GM18498 (cell line): ENCODE data around the gene RCAN1.
"Not testable (repeated sequence)": the region's sequence is repeated elsewhere in the genome, so short reads cannot be mapped to it uniquely, and the experiment has no call there.

Experiments used
- ATAC-seq: cut with Tn5 transposase; IDR thresholded peaks from one replicate; pipeline ENCODE4 v1.9.1; 2021; ENCODE audit warnings: mild to moderate bottlenecking, moderate library complexity; ENCODE audit not compliant: unreplicated experiment

RCAN1 gene

GRCh38 chr21:34623516-34623915, 8.6 kb upstream of the RCAN1 start:
- ATAC-seq = no peak

GRCh38 chr21:34621434-34622350, 6.8 kb upstream of the RCAN1 start:
- no peak for ATAC-seq

GRCh38 chr21:34619841-34620665, 5.1 kb upstream of the RCAN1 start:
- no peak for ATAC-seq

- no peak for ATAC-seq
Measured at GRCh38 chr21:34618941-34619340, 4.0 kb upstream of the RCAN1 start.

- no peak for ATAC-seq
Measured at GRCh38 chr21:34617753-34618339, 2.9 kb upstream of the RCAN1 start.

- no peak for ATAC-seq
Measured at GRCh38 chr21:34615487-34615814, 538 bp upstream of the RCAN1 start.

- ATAC-seq = no peak
Measured at GRCh38 chr21:34613679-34614627, 960 bp downstream of the RCAN1 start.

GRCh38 chr21:34612557-34612956, 2.4 kb downstream of the RCAN1 start:
- ATAC-seq = no peak

GRCh38 chr21:34612056-34612455, 2.9 kb downstream of the RCAN1 start:
- ATAC-seq = no peak

- no peak for ATAC-seq
Measured at GRCh38 chr21:34611528-34611927, 3.4 kb downstream of the RCAN1 start.

GRCh38 chr21:34609933-34610549, 4.9 kb downstream of the RCAN1 start:
- ATAC-seq = no peak

GRCh38 chr21:34609244-34609932, 5.5 kb downstream of the RCAN1 start:
- ATAC-seq = no peak

GRCh38 chr21:34607376-34607775, 7.5 kb downstream of the RCAN1 start:
- not testable (repeated sequence) for ATAC-seq

GRCh38 chr21:34606621-34607020, 8.3 kb downstream of the RCAN1 start:
- no peak for ATAC-seq

- no peak for ATAC-seq
Measured at GRCh38 chr21:34606051-34606450, 8.9 kb downstream of the RCAN1 start.

GRCh38 chr21:34604956-34605355, 10.0 kb downstream of the RCAN1 start:
- ATAC-seq = not testable (repeated sequence)

- ATAC-seq = no peak
Measured at GRCh38 chr21:34604556-34604955, 10.4 kb downstream of the RCAN1 start.

- ATAC-seq = no peak
Measured at GRCh38 chr21:34603710-34604057, 11.2 kb downstream of the RCAN1 start.

- peak; percentile 54 for ATAC-seq
Measured at GRCh38 chr21:34603002-34603709, 11.8 kb downstream of the RCAN1 start.
